ENCODE results near the gene ARMC12.

ARMC12 gene

DNA sequence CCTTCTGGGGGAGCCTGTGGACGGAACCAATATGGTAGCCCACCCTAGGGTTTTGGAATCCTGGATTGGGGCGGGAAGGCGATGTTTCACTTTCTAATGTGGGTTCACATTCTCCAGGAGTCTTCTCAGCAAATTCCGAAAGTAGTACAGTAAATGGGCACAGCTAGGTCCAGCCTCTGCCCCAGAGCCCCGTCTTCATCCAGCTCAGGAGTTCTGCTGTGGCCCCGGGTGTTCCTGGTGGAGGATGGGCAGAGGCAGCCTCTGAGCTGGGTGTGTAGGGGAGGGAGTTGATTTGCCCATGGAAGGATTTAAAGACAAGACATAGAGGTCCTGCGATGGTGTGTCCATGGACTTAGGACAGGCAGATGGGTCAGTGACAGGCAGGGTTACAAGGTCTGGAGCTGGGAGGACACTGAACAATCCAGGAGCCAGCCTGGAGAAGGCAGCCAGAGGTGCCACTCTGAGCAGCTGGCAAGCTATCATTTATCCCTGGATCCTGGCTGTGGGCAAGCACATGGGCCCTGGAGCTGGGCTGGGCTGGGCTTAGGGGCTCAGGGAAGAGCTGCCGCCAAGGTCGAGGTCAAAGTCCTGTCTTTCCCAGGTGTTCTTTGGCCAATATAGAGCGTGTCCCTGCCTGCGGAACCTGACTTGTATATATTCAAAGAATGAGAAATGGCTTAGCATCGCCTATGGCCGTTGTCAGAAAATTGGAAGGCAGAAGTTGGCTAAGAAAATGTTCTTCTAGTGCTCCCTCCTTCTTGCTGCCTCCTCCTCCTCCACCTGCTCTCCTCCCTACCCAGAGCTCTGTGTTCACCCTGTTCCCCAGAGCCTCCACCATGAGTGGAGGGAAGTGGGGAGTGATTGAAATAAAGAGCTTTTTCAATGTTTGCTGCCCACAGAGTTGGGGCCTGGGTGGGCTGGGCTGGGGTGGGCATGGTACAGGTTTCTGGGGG, 50.7 kb downstream of the ARMC12 start:
- Histone ChIP-seq H3K36me3 (ENCODE audit: insufficient read depth) (no peaks in the 10 kb centered on the region), H4K20me1 (ENCODE audit: insufficient read depth) (no peaks in the 10 kb centered on the region), H2AFZ (ENCODE audit: low read depth) (no peak overlapping the region), H3K27ac (no peak overlapping the region), H3K27me3 (ENCODE audit: insufficient read depth, low read depth) (no peaks in the 10 kb centered on the region), H3K9ac (no peak overlapping the region), H3K4me3 (IDR thresholded peaks at IDR 0.05; ENCODE audit: insufficient read depth, low read depth, low read length) (no peak overlapping the region), H3K4me1 (ENCODE audit: low read depth, poor library complexity, severe bottlenecking) (no peaks in the 10 kb centered on the region), H3K4me2 (no peak overlapping the region), H3K79me2 (ENCODE audit: insufficient read depth, low read depth) (no peaks in the 10 kb centered on the region)
- TF ChIP-seq, protein P1, sequence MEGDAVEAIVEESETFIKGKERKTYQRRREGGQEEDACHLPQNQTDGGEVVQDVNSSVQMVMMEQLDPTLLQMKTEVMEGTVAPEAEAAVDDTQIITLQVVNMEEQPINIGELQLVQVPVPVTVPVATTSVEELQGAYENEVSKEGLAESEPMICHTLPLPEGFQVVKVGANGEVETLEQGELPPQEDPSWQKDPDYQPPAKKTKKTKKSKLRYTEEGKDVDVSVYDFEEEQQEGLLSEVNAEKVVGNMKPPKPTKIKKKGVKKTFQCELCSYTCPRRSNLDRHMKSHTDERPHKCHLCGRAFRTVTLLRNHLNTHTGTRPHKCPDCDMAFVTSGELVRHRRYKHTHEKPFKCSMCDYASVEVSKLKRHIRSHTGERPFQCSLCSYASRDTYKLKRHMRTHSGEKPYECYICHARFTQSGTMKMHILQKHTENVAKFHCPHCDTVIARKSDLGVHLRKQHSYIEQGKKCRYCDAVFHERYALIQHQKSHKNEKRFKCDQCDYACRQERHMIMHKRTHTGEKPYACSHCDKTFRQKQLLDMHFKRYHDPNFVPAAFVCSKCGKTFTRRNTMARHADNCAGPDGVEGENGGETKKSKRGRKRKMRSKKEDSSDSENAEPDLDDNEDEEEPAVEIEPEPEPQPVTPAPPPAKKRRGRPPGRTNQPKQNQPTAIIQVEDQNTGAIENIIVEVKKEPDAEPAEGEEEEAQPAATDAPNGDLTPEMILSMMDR (conservative IDR thresholded peaks at IDR 0.05; ENCODE audit: low read depth, low read length), result no peak

- H2AFZ ChIP-seq (ENCODE audit: low read depth), result no peak overlapping the region
Measured at GRCh38 chr6:35788423-35788982, 51.7 kb downstream of the ARMC12 start.

GRCh38 chr6:35790683-35791082, 53.9 kb downstream of the ARMC12 start:
- no peak overlapping the region for H3K4me2 ChIP-seq
- TF ChIP-seq, protein P1 (conservative IDR thresholded peaks at IDR 0.05; ENCODE audit: low read depth, low read length), result no peak
- H3K36me3 ChIP-seq (ENCODE audit: insufficient read depth), result no peaks in the 10 kb centered on the region
- H3K9ac ChIP-seq, result no peak overlapping the region
- no peaks in the 10 kb centered on the region for H3K27me3 ChIP-seq (ENCODE audit: insufficient read depth, low read depth)
- no peaks in the 10 kb centered on the region for H3K4me1 ChIP-seq (ENCODE audit: low read depth, poor library complexity, severe bottlenecking)
- no peaks in the 10 kb centered on the region for H4K20me1 ChIP-seq (ENCODE audit: insufficient read depth)
- no peak overlapping the region for H3K27ac ChIP-seq
- no peak overlapping the region for H2AFZ ChIP-seq (ENCODE audit: low read depth)
- no peaks in the 10 kb centered on the region for H3K79me2 ChIP-seq (ENCODE audit: insufficient read depth, low read depth)
- H3K4me3 ChIP-seq (IDR thresholded peaks at IDR 0.05; ENCODE audit: insufficient read depth, low read depth, low read length), result no peak overlapping the region

More at GRCh38 chr6:35788423-35788982, 51.7 kb downstream of the ARMC12 start:
- Histone ChIP-seq H3K9ac (no peak overlapping the region), H3K4me3 (IDR thresholded peaks at IDR 0.05; ENCODE audit: insufficient read depth, low read depth, low read length) (no peak overlapping the region), H3K36me3 (ENCODE audit: insufficient read depth) (no peaks in the 10 kb centered on the region), H3K79me2 (ENCODE audit: insufficient read depth, low read depth) (no peaks in the 10 kb centered on the region), H3K27ac (no peak overlapping the region), H3K4me1 (ENCODE audit: low read depth, poor library complexity, severe bottlenecking) (no peaks in the 10 kb centered on the region), H4K20me1 (ENCODE audit: insufficient read depth) (no peaks in the 10 kb centered on the region), H3K27me3 (ENCODE audit: insufficient read depth, low read depth) (no peaks in the 10 kb centered on the region), H3K4me2 (no peak overlapping the region)
- TF ChIP-seq, protein P1 (conservative IDR thresholded peaks at IDR 0.05; ENCODE audit: low read depth, low read length), result no peak

- Histone ChIP-seq H2AFZ (ENCODE audit: low read depth) (no peak overlapping the region), H3K27ac (no peak overlapping the region), H3K4me2 (no peak overlapping the region), H3K27me3 (ENCODE audit: insufficient read depth, low read depth) (no peaks in the 10 kb centered on the region), H4K20me1 (ENCODE audit: insufficient read depth) (no peaks in the 10 kb centered on the region), H3K36me3 (ENCODE audit: insufficient read depth) (no peaks in the 10 kb centered on the region), H3K4me1 (ENCODE audit: low read depth, poor library complexity, severe bottlenecking) (no peaks in the 10 kb centered on the region), H3K79me2 (ENCODE audit: insufficient read depth, low read depth) (no peaks in the 10 kb centered on the region), H3K4me3 (IDR thresholded peaks at IDR 0.05; ENCODE audit: insufficient read depth, low read depth, low read length) (no peak overlapping the region), H3K9ac (no peak overlapping the region)
- TF ChIP-seq, protein P1 (conservative IDR thresholded peaks at IDR 0.05; ENCODE audit: low read depth, low read length), result no peak
Measured at GRCh38 chr6:35794536-35795452, 58.0 kb downstream of the ARMC12 start.
